ENCODE results near the gene EPHB2.

EPHB2 gene

GRCh38 chr1:22969304-22969709 lies 258.7 kb downstream of the EPHB2 start:
- Histone ChIP-seq H3K9me3 (ENCODE audit: control insufficient read depth, insufficient read depth, low read depth, low read length) (no peaks in the 10 kb centered on the region), H3K27ac (ENCODE audit: extremely low read depth, low read depth, low read length) (no peak overlapping the region), H3K36me3 (ENCODE audit: control insufficient read depth in 2 of 2, insufficient read depth in 1 of 2, low read length in 2 of 2) (no peaks in the 10 kb centered on the region), H3K4me1 (ENCODE audit: control insufficient read depth, insufficient read depth, low read length) (0 out of 2 replicates have a peak, but pooled peaks cover 3% of the 10 kb centered on the region), H3K4me3 (ENCODE audit: low read depth, low read length) (no peak overlapping the region)
- ChIA-PET CTCF (no interaction called here), POLR2A (no interaction called here)
- TF ChIP-seq ZNF621 (tag by site-specific recombination; IDR thresholded peaks at IDR 0.05), result no peak
- TF ChIP-seq ZNF654 (tag by site-specific recombination; IDR thresholded peaks at IDR 0.05; ENCODE audit: low read depth), result no peak
- no peak for TF ChIP-seq INSM2 (tag by site-specific recombination; IDR thresholded peaks at IDR 0.05)
- TF ChIP-seq ZNF146 (tag by site-specific recombination; IDR thresholded peaks at IDR 0.05), result no peak
- TF ChIP-seq ZNF692 (tag by site-specific recombination; IDR thresholded peaks at IDR 0.05), result no peak
- TF ChIP-seq ZNF302 (tag by site-specific recombination; IDR thresholded peaks at IDR 0.05; ENCODE audit: low read depth), result no peak
- TF ChIP-seq ZBTB1 (tag by site-specific recombination; IDR thresholded peaks at IDR 0.05), result no peak
- TF ChIP-seq ZNF600 (tag by site-specific recombination; IDR thresholded peaks at IDR 0.05), result peak; percentile 98
- no peak for TF ChIP-seq ZNF664 (tag by site-specific recombination; IDR thresholded peaks at IDR 0.05)
- no peak for TF ChIP-seq ZNF791 (tag by site-specific recombination; IDR thresholded peaks at IDR 0.05)
- TF ChIP-seq SP7 (tag by site-specific recombination; IDR thresholded peaks at IDR 0.05), result 0 out of 2 replicates have a peak, but pooled peaks have one; percentile 26
- no peak for TF ChIP-seq ZNF223 (tag by site-specific recombination; IDR thresholded peaks at IDR 0.05)
- TF ChIP-seq ZNF571 (tag by site-specific recombination; IDR thresholded peaks at IDR 0.05), result no peak
- TF ChIP-seq SCRT1 (tag by site-specific recombination; IDR thresholded peaks at IDR 0.05; ENCODE audit: borderline replicate concordance), result peak; percentile 87
- TF ChIP-seq, protein P1, sequence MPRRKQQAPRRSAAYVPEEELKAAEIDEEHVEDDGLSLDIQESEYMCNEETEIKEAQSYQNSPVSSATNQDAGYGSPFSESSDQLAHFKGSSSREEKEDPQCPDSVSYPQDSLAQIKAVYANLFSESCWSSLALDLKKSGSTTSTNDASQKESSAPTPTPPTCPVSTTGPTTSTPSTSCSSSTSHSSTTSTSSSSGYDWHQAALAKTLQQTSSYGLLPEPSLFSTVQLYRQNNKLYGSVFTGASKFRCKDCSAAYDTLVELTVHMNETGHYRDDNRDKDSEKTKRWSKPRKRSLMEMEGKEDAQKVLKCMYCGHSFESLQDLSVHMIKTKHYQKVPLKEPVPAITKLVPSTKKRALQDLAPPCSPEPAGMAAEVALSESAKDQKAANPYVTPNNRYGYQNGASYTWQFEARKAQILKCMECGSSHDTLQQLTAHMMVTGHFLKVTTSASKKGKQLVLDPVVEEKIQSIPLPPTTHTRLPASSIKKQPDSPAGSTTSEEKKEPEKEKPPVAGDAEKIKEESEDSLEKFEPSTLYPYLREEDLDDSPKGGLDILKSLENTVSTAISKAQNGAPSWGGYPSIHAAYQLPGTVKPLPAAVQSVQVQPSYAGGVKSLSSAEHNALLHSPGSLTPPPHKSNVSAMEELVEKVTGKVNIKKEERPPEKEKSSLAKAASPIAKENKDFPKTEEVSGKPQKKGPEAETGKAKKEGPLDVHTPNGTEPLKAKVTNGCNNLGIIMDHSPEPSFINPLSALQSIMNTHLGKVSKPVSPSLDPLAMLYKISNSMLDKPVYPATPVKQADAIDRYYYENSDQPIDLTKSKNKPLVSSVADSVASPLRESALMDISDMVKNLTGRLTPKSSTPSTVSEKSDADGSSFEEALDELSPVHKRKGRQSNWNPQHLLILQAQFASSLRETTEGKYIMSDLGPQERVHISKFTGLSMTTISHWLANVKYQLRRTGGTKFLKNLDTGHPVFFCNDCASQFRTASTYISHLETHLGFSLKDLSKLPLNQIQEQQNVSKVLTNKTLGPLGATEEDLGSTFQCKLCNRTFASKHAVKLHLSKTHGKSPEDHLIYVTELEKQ (tag by site-specific recombination; IDR thresholded peaks at IDR 0.05; ENCODE audit: borderline replicate concordance), result no peak
- no peak for TF ChIP-seq ZBTB21 (tag by site-specific recombination; IDR thresholded peaks at IDR 0.05)
- peak; percentile 58 for TF ChIP-seq ZNF335 (tag by site-specific recombination; conservative IDR thresholded peaks at IDR 0.05)
- no peak for TF ChIP-seq ZNF16 (tag by site-specific recombination; IDR thresholded peaks at IDR 0.05; ENCODE audit: low read depth)
- TF ChIP-seq PRDM1 (tag by site-specific recombination; IDR thresholded peaks at IDR 0.05), result peak; percentile 42; the same call in 1 of the 2 replicates
- peak; percentile 90 for TF ChIP-seq ZIC2 (tag by site-specific recombination; IDR thresholded peaks at IDR 0.05)
- no peak for TF ChIP-seq BCL11B (tag by site-specific recombination; IDR thresholded peaks at IDR 0.05; ENCODE audit: low read depth)
- TF ChIP-seq ZNF530 (tag by site-specific recombination; IDR thresholded peaks at IDR 0.05; ENCODE audit: low read depth), result no peak
- TF ChIP-seq SCRT2 (tag by site-specific recombination; IDR thresholded peaks at IDR 0.05), result peak; percentile 94
- TF ChIP-seq GLIS1 (tag by site-specific recombination; IDR thresholded peaks at IDR 0.05), result peak; percentile 37
- TF ChIP-seq ZNF48 (tag by site-specific recombination; IDR thresholded peaks at IDR 0.05), result no peak
- no peak for TF ChIP-seq ZNF280D (tag by site-specific recombination; IDR thresholded peaks at IDR 0.05)
- peak; percentile 54; the same call in 1 of the 2 replicates for TF ChIP-seq ZNF184 (tag by site-specific recombination; IDR thresholded peaks at IDR 0.05)
- peak; percentile 98 for TF ChIP-seq ZNF660 (tag by site-specific recombination; IDR thresholded peaks at IDR 0.05)
- no peak for TF ChIP-seq RBAK (tag by site-specific recombination; IDR thresholded peaks at IDR 0.05)
- TF ChIP-seq ZNF792 (tag by site-specific recombination; IDR thresholded peaks at IDR 0.05), result no peak
- TF ChIP-seq ZBTB6 (tag by site-specific recombination; IDR thresholded peaks at IDR 0.05), result no peak

All from HEK293 (cell line).